Neutrophil (primary cell): Measurements from ENCODE around the gene KRT4.

Experiments
- H3K27ac ChIP-seq: fragments of 200-600 bp; sonication (generic); 2 replicates; pipeline ENCODE4 v1.5.1; 2016; ENCODE audit warnings: mild to moderate bottlenecking, moderate library complexity
- H3K27me3 ChIP-seq: fragments of 200-600 bp; sonication (generic); 2 replicates; pipeline ENCODE4 v1.6.0; 2016; ENCODE audit warnings: mild to moderate bottlenecking
- H3K36me3 ChIP-seq: fragments of 200-600 bp; sonication (generic); 2 replicates; pipeline ENCODE4 v1.5.1; 2017
- H3K4me1 ChIP-seq, 2 experiments: fragments of 200-600 bp in 1 of 2; sonication (generic) in 1 of 2; 1 replicate in 1 of 2; 2 replicates in 1 of 2; pipeline versions ENCODE4 v1.5.1 to v1.6.1; 2013 to 2016; ENCODE audit warnings: low read depth in 1 of 2, low read length in 1 of 2, mild to moderate bottlenecking in 1 of 2, moderate library complexity in 1 of 2; ENCODE audit not compliant: control insufficient read depth in 1 of 2, insufficient read depth in 1 of 2
- H3K4me3 ChIP-seq, 2 experiments: fragments of 200-600 bp in 1 of 2; sonication (generic) in 1 of 2; 1 replicate in 1 of 2; 2 replicates in 1 of 2; pipeline ENCODE4 v1.5.1; 2013 to 2016; ENCODE audit warnings: low read depth in 1 of 2, low read length in 1 of 2, mild to moderate bottlenecking in 1 of 2, moderate library complexity in 1 of 2
- H3K9me3 ChIP-seq: fragments of 200-600 bp; sonication (generic); 2 replicates; pipeline ENCODE4 v1.5.1; 2016
- CTCF ChIP-seq: fragments of 200-600 bp; sonication (generic); IDR thresholded peaks from 2 replicates; pipeline ENCODE4 v1.5.1; 2016; ENCODE audit warnings: antibody characterized with exemption

Gene KRT4

GRCh38 chr12:52800259-52800917, 13.5 kb downstream of the KRT4 start:
- H3K4me1 ChIP-seq, result no peaks in the 10 kb centered on the region
- TF ChIP-seq CTCF, result no peak

GRCh38 chr12:52799505-52800211, 14.3 kb downstream of the KRT4 start:
- Histone ChIP-seq H3K4me3 (no peak overlapping the region), H3K4me1 (no peaks in the 10 kb centered on the region), H3K27me3 (no peaks in the 10 kb centered on the region), H3K9me3 (no peaks in the 10 kb centered on the region), H3K27ac (no peak overlapping the region), H3K36me3 (no peaks in the 10 kb centered on the region)
- no peak for TF ChIP-seq CTCF

More at GRCh38 chr12:52800259-52800917, 13.5 kb downstream of the KRT4 start:
- H3K4me3 ChIP-seq, result no peak overlapping the region
- H3K27me3 ChIP-seq, result no peaks in the 10 kb centered on the region
- no peak overlapping the region for H3K27ac ChIP-seq
- no peaks in the 10 kb centered on the region for H3K36me3 ChIP-seq
- no peaks in the 10 kb centered on the region for H3K9me3 ChIP-seq

- H3K27me3 ChIP-seq, result no peaks in the 10 kb centered on the region
- no peak overlapping the region for H3K4me3 ChIP-seq
- no peak overlapping the region for H3K27ac ChIP-seq
- no peaks in the 10 kb centered on the region for H3K4me1 ChIP-seq
- no peaks in the 10 kb centered on the region for H3K9me3 ChIP-seq
- TF ChIP-seq CTCF, result no peak
- H3K36me3 ChIP-seq, result no peaks in the 10 kb centered on the region
Observed at GRCh38 chr12:52798671-52799504, 15.0 kb downstream of the KRT4 start.

- no peak overlapping the region for H3K4me3 ChIP-seq
- TF ChIP-seq CTCF, result no peak
- H3K4me1 ChIP-seq, result no peaks in the 10 kb centered on the region
- no peaks in the 10 kb centered on the region for H3K27me3 ChIP-seq
- no peaks in the 10 kb centered on the region for H3K36me3 ChIP-seq
- H3K9me3 ChIP-seq, result no peaks in the 10 kb centered on the region
- H3K27ac ChIP-seq, result no peak overlapping the region
Observed at GRCh38 chr12:52798003-52798670, 15.8 kb downstream of the KRT4 start.

GRCh38 chr12:52797529-52797894, 16.4 kb downstream of the KRT4 start:
- Histone ChIP-seq H3K9me3 (no peaks in the 10 kb centered on the region), H3K27ac (no peak overlapping the region)
- TF ChIP-seq CTCF, result no peak

More at GRCh38 chr12:52797529-52797894, 16.4 kb downstream of the KRT4 start:
- no peaks in the 10 kb centered on the region for H3K4me1 ChIP-seq
- no peaks in the 10 kb centered on the region for H3K27me3 ChIP-seq
- H3K4me3 ChIP-seq, result no peak overlapping the region
- no peaks in the 10 kb centered on the region for H3K36me3 ChIP-seq
